ENCODE results near the gene SIAH2.

Gene SIAH2

DNA sequence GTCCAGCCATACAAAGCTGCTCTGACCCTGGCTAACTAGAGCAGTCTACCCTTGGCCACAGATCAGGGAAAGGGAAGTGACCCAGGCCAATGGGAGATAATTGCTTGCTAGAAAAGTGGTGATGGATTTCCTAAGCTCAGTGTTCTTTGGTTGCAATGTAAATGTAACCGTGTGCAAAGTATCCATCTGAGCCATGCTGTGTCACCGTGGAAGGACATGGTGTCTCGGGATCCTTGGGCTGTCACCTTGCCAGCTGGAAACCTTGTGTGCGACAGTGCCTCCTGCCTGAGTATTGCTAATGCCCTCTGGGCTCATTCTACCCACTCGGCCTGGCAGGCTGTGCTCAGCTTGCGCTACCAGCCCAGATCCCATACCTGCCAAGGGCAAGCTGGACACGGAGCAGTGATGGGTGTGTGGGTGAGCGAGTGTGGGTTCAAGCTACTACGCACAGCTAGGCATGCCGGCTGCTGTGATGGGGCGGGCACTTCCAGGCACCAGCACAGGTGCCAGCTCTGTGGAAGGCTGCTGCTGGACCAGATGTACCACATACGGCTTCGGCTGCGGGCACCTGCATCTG lies 10.7 kb upstream of the SIAH2 start:
- DNase-seq (ENCODE audit: low spot score) = no peak

DNA sequence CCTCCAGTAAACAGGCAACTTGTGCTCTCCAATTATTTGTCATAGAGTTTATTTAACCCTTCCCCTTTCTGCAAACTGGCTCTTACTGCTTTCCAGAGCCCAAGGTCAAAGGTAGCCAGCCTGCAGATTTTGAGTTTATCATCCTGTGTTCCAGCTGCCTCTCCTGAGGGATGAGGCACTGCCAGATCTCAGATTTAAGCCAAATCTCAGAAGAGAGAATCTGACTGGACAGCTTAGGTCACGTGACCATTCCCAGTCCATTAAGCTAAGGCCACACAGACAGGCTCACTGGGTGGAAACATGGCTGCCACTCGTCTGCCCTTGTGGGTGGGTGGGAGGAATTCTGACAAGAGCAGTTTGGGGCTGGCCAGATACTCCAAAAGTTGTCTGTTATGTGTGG lies 8.6 kb upstream of the SIAH2 start:
- DNase-seq (ENCODE audit: low spot score) = peak; percentile 29

GRCh38 chr3:150770681-150771080 lies 7.7 kb upstream of the SIAH2 start:
- DNase-seq (ENCODE audit: low spot score) = no peak

- DNase-seq (ENCODE audit: low spot score) = no peak
Measured at GRCh38 chr3:150766742-150767141, 3.8 kb upstream of the SIAH2 start.

DNA sequence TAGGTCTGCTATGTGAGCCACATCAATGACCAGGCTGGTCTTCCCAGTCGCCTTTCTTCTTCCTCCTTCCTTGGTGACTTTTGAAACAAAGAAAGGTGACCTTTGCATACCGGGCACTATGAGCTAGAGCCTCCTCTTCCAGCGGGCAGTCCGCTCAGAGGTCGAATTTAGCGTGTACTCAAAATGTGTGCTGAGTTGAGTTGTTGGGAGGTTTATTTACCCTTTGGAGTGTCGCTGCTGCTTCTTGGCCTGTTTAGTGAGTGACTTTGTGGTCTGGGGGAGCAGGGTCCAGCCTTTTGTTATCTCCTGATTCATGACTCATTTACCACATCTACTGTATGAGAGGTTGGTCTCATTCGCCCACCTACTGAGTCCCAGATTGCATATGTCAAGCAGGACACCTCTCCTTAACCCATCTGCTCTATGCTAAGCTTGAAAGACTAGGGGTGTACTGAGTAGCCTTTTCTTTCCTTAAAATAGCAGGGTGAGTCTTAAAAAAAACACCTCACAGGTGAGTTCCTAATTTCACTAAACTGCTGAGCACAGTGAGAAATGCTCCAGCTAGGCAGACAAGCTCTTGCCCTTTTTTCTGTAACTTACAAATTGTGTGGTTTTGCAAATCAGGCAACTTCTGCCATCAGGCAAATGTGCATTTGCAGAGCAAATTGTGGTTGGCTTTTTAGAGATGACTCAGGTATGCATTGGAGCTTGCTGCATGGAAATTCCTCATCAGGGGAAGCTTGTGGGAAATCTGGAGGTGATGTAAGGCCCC lies 3.2 kb upstream of the SIAH2 start:
- DNase-seq (ENCODE audit: low spot score) = no peak

DNA sequence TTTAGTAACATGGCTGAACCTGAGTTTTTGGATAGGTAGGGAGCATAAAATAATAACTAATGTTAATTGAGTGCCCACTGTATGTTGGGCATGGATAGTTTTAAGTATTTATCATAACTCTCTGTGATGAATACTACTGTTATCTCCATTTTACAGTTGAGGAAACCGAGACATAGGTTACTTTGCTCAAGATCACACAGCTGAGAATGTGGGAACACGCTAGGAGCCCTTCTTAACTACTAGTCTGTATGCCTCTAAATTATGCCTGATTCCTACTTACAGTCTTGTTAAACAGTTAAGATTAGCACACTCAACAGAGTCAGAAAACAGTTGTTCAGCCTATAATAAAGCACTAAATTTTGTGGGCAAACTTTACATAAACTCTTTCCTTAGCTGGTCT lies 2.0 kb upstream of the SIAH2 start:
- no peak for DNase-seq (ENCODE audit: low spot score)

DNA sequence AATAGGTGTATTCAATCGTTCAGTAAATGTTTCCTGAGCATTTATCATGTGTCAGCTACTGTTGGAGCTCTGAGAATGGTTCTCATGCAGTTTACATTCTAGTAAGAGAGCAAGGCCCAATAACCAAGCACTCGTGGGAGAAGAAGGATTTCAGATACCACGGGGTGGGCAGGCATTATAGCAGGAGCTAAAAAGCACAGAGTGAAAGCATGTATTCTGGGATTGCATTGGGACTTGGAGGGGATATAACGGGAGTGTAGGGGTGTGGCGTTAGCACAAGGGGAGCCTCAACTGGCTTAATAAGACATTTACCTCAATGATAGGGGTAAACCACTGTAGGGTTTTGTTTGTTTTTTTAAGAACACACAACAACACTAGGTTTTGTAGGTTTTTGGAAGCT lies 1.6 kb upstream of the SIAH2 start:
- DNase-seq (ENCODE audit: low spot score) = no peak

- peak; percentile 72 for DNase-seq (ENCODE audit: low spot score)
Measured at GRCh38 chr3:150763841-150764483, 993 bp upstream of the SIAH2 start.

DNA sequence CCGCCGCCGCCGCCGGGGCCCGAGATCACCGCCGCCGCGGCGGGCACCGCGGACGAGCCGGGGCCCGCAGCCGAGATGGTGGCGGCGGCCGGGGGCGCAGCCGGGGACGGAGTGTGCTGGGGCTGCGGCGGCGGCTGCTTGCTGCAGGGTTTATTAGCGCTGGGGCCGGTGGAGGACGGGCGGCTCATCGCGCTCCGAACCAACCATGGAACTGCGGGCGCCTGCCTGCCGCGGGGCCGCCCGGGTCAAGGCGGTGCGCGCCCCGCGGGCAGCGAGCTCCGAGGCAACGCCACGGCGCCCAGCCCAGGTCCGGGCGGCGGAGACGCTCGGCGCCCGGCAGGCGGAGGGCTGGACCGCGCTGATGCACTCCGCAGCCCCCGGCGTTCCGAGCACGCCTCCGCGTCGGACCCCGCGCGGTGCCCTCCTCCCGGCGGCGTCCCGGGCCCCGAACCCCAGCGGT lies 277 bp downstream of the SIAH2 start:
- peak; percentile 26 for DNase-seq (ENCODE audit: low spot score)

GRCh38 chr3:150761831-150762661 lies 923 bp downstream of the SIAH2 start:
- peak; percentile 51 for DNase-seq (ENCODE audit: low spot score)

- DNase-seq (ENCODE audit: low spot score) = no peak
Measured at GRCh38 chr3:150760431-150761200, 2.4 kb downstream of the SIAH2 start.

DNA sequence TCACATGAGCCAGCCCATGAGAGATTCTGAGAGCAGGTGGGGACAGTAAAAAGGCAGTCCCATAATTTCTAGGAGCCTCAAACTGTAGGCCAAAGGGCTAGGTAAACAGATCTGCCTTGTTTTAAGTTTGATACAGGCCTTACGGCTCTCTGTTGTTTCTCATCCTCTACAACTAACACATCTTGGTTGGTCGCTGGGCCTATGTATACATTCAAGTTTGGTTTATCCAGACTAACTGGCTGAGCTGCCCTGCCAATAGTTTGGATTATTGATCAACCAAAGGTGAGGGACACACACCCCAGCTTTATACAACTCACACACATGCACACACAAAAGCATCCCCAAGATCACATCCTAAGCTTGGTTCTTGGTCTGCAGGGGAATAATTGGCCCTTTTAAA lies 3.0 kb downstream of the SIAH2 start:
- DNase-seq (ENCODE audit: low spot score) = no peak

GRCh38 chr3:150759319-150759718 lies 3.6 kb downstream of the SIAH2 start:
- no peak for DNase-seq (ENCODE audit: low spot score)

- DNase-seq (ENCODE audit: low spot score) = no peak
Measured at GRCh38 chr3:150757768-150758167, 5.2 kb downstream of the SIAH2 start.

DNA sequence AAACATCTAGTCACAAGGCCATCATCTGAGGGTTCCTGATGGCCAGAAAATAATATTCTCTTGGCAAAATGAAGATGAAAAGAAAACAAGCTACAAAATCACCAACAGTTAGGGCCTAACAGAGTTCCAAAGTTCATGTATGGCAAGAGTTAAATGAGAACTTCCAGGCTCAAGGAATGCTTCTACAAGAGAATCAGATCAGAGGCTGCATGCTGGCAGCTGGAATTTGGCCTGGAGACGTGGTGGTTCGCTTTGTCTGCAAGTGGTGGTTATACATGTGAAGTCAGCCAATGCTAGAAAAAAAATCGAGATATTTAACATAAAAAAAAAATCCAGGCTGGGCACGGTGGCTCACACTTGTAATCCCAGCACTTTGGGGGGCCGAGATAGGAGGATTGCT lies 5.6 kb downstream of the SIAH2 start:
- no peak for DNase-seq (ENCODE audit: low spot score)

GRCh38 chr3:150756491-150757059 lies 6.4 kb downstream of the SIAH2 start:
- DNase-seq (ENCODE audit: low spot score) = no peak

DNA sequence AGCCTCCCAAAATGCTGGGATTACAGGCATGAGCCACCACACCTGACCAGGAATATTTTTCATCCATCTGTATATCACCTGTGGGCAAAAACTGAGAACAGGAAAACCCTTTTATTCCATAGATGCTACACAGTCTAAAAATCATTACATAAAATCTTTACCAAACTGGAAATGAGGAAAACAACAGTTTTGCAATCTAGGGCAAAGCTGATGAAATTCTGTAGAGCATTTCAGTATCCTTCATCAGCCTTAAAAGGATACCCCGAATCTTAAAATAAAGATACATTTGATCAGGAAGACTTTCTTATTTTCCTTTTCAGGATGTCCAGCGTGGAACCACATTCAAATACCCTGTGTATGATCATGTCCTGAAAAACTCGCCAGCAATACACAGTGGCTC lies 7.1 kb downstream of the SIAH2 start:
- DNase-seq (ENCODE audit: low spot score) = no peak

GRCh38 chr3:150754896-150755295 lies 8.1 kb downstream of the SIAH2 start:
- DNase-seq (ENCODE audit: low spot score) = no peak

GRCh38 chr3:150751781-150752263 lies 11.1 kb downstream of the SIAH2 start:
- no peak for DNase-seq (ENCODE audit: low spot score)

- DNase-seq (ENCODE audit: low spot score) = no peak
Measured at GRCh38 chr3:150749255-150749654, 13.7 kb downstream of the SIAH2 start.

- DNase-seq (ENCODE audit: low spot score) = no peak
Measured at GRCh38 chr3:150748684-150749047, 14.3 kb downstream of the SIAH2 start.
